Activated CD4-positive, CD25-positive, alpha-beta regulatory T cell treated with anti-CD3 and anti-CD28 coated beads, Interleukin-2, amount 50 U/mL, for 24 hours (primary cell): Measurements from ENCODE around the gene CTDSPL2.
"Not testable (repeated sequence)": the region's sequence is repeated elsewhere in the genome, so short reads cannot be mapped to it uniquely, and the experiment has no call there.

Source experiments
- ATAC-seq, 2 donors: fragments of 150-1000 bp; cut with Tn5 transposase; one replicate each; pipeline ENCODE4 v1.10.0; 2021; ENCODE audit warnings: mild to moderate bottlenecking in 1 of 2, moderate library complexity in 1 of 2

The CTDSPL2 gene

GRCh38 chr15:44485880-44486279 lies 58.5 kb downstream of the CTDSPL2 start:
- no peak for ATAC-seq

- peak; percentile 95 to 98 for ATAC-seq
Observed at GRCh38 chr15:44489464-44489863, 62.0 kb downstream of the CTDSPL2 start.

GRCh38 chr15:44490622-44491021 lies 63.2 kb downstream of the CTDSPL2 start:
- no peak for ATAC-seq

GRCh38 chr15:44492040-44492439 lies 64.6 kb downstream of the CTDSPL2 start:
- no peak for ATAC-seq

GRCh38 chr15:44492672-44493071 lies 65.2 kb downstream of the CTDSPL2 start:
- no peak for ATAC-seq

- ATAC-seq: no peak
Observed at GRCh38 chr15:44495562-44495961, 68.1 kb downstream of the CTDSPL2 start.

GRCh38 chr15:44500555-44500954 lies 73.1 kb downstream of the CTDSPL2 start:
- ATAC-seq: peak; percentile 72 to 87

- peak; percentile 44 to 67 for ATAC-seq
Observed at GRCh38 chr15:44501768-44502366, 74.4 kb downstream of the CTDSPL2 start.

GRCh38 chr15:44516436-44516835 lies 89.0 kb downstream of the CTDSPL2 start:
- no peak for ATAC-seq

GRCh38 chr15:44519537-44519936 lies 92.1 kb downstream of the CTDSPL2 start:
- no peak for ATAC-seq

GRCh38 chr15:44525018-44525417 lies 97.6 kb downstream of the CTDSPL2 start:
- ATAC-seq: no peak

GRCh38 chr15:44527241-44527640 lies 99.8 kb downstream of the CTDSPL2 start:
- ATAC-seq: no peak

- ATAC-seq: no peak
Observed at GRCh38 chr15:44529864-44530604, 102.6 kb downstream of the CTDSPL2 start.

- ATAC-seq: no peak
Observed at GRCh38 chr15:44530653-44531052, 103.2 kb downstream of the CTDSPL2 start.

- ATAC-seq: not testable (repeated sequence)
Observed at GRCh38 chr15:44532275-44532674, 104.8 kb downstream of the CTDSPL2 start.

GRCh38 chr15:44532689-44533088 lies 105.3 kb downstream of the CTDSPL2 start:
- ATAC-seq: no peak

- ATAC-seq: no peak
Observed at GRCh38 chr15:44535092-44535491, 107.7 kb downstream of the CTDSPL2 start.

- no peak for ATAC-seq
Observed at GRCh38 chr15:44535523-44536301, 108.3 kb downstream of the CTDSPL2 start.

GRCh38 chr15:44536302-44536961 lies 109.0 kb downstream of the CTDSPL2 start:
- ATAC-seq: peak; percentile 55 to 56

- ATAC-seq: peak; percentile 95 to 97
Observed at GRCh38 chr15:44536962-44537734, 109.7 kb downstream of the CTDSPL2 start, which contains the start of gene EIF3J. Gene EIF3J, plus strand, starts transcription at chr15:44537147. Its CDS starts 48 bp downstream, at chr15:44537195.

GRCh38 chr15:44537735-44538240 lies 110.4 kb downstream of the CTDSPL2 start:
- ATAC-seq: no peak
